HG02943 (cell line): ENCODE measurements around the gene ZFPL1.
"Not testable (repeated sequence)": the region's sequence is repeated elsewhere in the genome, so short reads cannot be mapped to it uniquely, and the experiment has no call there.

ENCODE experiments used
- ATAC-seq: cut with Tn5 transposase; IDR thresholded peaks from one replicate; pipeline ENCODE4 v1.9.1; 2021; ENCODE audit warnings: mild to moderate bottlenecking, low read depth, moderate library complexity; ENCODE audit not compliant: unreplicated experiment

The ZFPL1 gene

DNA sequence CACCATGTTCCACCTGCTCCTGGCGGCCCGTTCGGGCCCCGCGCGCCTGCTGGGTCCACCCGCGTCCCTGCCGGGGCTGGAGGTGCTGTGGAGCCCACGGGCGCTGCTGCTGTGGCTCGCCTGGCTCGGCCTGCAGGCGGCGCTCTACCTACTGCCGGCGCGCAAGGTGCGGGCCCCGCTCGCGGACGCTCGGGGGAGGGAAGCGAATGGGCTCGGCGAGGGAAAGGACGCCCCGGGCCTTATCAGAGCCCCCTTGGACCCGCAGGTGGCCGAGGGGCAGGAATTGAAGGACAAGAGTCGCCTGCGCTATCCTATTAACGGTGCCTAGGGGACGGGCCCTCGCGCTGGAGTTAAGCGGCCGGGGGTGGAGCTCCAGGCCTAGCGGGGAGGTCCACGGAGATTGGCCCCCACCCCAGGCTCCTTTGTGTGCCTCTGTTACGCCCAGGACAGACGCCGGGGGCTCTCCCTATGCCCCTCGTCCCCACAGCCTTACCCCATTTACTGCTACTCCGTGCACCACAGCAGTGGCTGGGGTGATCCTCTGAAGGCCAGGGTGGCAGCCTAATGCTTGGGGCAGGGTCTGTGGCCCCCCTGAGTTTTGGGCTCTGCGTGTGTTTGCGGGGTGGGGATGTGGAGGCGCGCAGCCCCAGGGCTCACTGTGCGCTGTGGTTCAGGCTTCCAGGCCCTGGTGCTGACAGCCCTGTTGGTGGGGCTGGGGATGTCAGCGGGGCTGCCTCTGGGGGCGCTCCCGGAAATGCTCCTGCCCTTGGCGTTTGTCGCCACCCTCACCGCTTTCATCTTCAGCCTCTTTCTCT is 28.7 kb downstream of the ZFPL1 start:
- no peak for ATAC-seq

DNA sequence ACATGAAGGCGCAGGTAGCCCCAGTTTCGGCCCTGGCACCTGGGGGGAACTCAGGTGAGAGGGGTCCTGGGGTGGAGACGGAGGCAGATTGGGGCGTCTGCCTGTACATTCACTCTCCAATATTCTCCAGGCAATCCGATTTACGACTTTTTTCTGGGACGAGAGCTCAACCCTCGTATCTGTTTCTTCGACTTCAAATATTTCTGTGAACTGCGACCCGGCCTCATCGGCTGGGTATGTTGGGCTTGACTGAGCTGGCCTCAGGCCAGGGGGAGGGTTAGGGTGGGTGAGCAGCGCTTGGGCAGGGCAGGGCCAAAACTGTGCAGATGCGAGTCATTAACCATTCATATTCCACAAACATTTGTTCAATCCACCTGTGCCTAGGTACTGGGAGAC is 29.3 kb downstream of the ZFPL1 start:
- ATAC-seq = no peak

DNA sequence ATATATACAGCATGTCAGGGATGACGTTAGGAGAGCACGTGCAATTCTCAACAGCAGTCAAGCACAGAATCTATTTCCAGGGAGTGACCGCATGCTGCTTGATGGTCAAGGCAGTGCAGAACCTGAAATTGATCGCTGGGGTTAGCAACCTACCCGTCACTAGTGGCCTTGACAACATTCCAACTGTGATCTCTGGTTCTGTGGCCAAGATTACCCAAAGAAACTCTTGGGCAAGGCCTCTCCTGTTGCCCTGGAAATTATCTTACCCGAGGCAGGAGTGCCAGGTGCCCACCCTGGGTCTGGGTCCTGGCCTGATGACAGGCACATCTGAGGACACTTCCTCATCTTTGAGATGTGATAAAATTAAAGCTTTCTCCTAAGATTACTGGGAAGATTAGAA is 29.8 kb downstream of the ZFPL1 start:
- no peak for ATAC-seq

- ATAC-seq = no peak
These were observed 30.6 kb downstream of the ZFPL1 start for GRCh38 chr11:65114538-65115171.

GRCh38 chr11:65115361-65116082 is 31.5 kb downstream of the ZFPL1 start:
- ATAC-seq = no peak

GRCh38 chr11:65116370-65117205 is 32.6 kb downstream of the ZFPL1 start:
- ATAC-seq = peak; percentile 2

GRCh38 chr11:65117206-65118096 is 33.4 kb downstream of the ZFPL1 start, which contains the start of gene ZNHIT2:
Gene ZNHIT2, minus strand, starts transcription at chr11:65117701. Its CDS starts 48 bp downstream, at chr11:65117653.
- ATAC-seq = peak; percentile 57

DNA sequence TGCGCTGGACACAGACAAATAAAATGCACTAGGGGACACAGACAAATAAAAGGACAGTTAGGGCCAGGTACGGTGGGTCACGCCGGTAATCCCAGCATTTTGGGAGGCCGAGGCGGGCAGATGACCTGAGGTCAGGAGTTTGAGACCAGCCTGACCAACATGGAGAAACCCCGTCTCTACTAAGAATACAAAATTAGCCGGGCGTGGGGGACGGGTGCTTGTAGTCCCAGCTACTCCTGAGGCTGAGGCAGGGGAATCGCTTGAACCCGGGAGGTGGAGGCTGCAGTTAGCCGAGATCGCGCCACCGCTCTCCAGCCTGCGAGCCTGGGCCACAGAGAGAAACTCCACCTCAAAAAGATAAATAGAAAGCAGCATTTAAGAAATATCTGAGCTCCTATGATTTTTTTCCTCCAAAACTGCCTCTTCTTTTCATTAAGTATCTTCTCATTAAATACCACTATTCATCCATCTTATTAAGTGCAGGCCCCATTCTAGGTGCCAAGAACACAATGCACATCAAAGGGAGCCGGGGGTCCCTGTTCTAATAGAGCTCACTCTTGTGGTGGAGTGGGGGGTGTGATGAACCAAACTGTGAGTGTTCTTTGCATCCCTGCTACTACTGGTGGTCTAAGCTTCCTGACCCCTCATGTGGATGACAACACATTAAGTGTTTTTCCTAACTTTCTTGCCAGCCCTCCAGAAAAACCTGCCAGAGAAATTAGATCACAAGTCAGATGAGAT is 34.2 kb downstream of the ZFPL1 start:
- no peak for ATAC-seq

DNA sequence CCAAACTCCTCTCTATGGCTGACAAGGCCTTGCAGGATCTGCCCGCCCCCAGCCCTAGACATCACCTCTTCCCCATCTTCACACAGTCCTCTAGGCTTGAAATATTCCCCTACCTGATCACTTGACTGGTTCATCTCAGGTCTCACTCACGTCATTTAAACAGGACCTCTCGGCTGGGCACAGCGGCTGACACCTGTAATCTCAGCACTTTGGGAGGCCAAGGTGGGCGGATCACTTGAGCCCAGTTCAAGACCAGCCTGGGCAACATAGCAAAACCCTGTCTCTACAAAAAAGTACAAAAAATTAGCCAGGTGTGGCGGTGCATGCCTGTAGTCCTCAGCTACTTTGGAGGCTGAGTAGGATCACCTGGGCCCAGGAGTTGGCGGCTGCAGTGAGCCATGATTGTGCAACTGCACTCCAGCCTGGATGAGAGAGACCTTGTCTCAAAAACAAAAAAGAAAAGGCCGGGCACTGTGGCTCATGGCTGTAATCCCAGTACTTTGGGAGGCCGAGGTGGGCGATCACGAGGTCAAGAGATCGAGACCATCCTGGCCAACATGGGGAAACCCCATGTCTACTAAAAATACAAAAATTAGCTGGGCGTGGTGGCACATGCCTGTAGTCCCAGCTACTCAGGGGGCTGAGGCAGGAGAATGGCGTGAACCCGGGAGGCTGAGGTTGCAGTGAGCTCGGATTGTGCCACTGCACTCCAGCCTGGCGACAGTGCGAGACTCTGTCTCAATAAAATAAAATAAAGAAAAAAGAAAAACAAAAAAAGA is 35.1 kb downstream of the ZFPL1 start:
- ATAC-seq = not testable (repeated sequence)

GRCh38 chr11:65119670-65119995 is 35.6 kb downstream of the ZFPL1 start:
- ATAC-seq = no peak

DNA sequence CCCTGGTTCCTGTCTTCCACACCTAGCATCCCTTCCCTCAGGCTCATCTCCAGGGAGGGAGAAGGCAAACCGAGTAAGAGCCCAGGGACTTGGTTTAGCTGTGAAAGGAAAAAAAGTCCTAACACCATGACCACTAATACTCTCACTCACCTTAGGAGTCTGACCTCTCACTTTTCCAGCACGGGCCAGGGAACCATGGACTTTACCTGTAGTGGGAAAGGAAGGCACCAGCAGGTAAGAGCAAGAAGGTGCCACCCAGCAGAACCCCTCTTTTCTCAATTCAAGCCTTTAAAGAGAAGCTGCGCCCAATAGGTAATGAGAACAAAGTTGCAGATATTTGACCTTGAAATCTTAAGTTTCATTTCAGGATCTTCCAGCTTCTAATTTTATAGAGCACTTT is 36.8 kb downstream of the ZFPL1 start:
- no peak for ATAC-seq

DNA sequence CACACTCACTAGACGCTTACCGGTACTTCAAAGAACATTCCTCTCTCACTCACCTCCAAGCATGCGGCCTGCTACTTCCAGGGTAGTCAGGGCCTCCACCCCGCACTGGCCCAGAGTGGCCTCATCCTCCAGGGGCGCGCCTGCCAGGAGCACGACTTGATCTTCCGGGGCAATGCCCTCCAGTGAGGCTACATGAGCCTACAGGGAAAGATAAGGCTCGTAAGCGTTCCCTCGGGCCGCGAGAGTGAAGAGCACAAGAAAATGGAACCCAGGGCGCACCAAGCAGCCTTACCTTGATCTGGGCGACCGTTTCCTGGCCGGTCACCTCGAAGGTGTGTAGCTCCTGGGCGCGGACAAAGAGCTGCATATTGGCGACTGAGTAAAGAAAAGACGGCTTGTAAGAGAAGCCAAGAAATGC is 37.4 kb downstream of the ZFPL1 start:
- ATAC-seq = no peak

- peak; percentile 57 for ATAC-seq
These were observed 38.1 kb downstream of the ZFPL1 start, which contains the start of the genes FAU and MRPL49 for GRCh38 chr11:65121865-65122696. Gene FAU, minus strand, starts transcription at chr11:65122134. Its CDS starts 321 bp downstream, at chr11:65121813. Gene MRPL49, plus strand, starts transcription at chr11:65122321. Its CDS starts 26 bp downstream, at chr11:65122347.

GRCh38 chr11:65124480-65125196 is 40.6 kb downstream of the ZFPL1 start:
- ATAC-seq = no peak

DNA sequence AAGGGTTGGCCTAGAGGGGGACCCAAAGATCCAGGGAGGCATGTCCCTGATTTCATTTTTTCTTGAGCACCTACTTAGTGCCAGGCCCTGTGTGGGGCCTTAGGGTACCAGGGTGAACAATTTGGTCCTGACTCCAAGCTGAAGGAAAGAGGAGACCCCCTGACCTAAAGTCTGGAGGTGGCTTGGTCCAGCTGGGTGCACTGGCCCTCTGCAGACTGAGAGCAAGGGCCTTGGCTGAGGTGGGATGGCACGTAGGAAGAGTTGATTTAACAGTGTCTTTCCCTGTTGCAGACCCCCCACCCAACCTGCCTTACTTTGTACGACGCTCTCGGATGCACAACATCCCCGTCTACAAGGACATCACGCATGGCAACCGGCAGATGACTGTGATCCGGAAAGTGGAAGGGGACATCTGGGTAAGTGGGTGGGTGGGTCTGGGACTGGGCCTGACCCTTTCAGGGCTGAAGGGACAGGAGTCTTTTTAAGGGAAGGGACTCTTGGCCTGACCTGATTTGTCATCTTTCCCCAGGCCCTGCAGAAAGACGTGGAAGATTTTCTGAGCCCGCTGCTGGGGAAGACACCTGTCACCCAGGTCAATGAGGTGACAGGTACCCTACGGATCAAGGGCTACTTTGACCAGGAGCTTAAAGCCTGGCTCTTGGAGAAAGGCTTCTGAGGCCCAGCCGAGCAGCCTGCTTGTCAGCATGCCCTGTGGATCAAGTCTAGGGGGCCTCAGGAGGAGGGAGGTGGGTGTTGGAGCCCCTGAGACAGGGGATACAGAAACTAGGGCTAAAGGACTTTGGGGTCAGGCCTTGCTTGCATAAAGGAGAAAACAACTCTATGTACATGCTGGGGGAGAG is 41.4 kb downstream of the ZFPL1 start:
- ATAC-seq = no peak
